Measurements from ENCODE around the gene ZKSCAN5.

Gene ZKSCAN5

GRCh38 chr7:99504603-99505323 lies at the start of gene ZKSCAN5:
TSS of gene ZKSCAN5 (plus strand) at chr7:99504662. CDS start at chr7:99506045, 1,383 bp downstream.
- peak; percentile 93 for DNase-seq (ENCODE audit: low read depth)

GRCh38 chr7:99455874-99456273 lies 48.6 kb upstream of the ZKSCAN5 start:
- DNase-seq (ENCODE audit: low read depth), result no peak

GRCh38 chr7:99456288-99456687 lies 48.2 kb upstream of the ZKSCAN5 start:
- no peak for DNase-seq (ENCODE audit: low read depth)

GRCh38 chr7:99457050-99457649 lies 47.3 kb upstream of the ZKSCAN5 start:
- DNase-seq (ENCODE audit: low read depth), result no peak

GRCh38 chr7:99457650-99458493 lies 46.6 kb upstream of the ZKSCAN5 start:
- no peak for DNase-seq (ENCODE audit: low read depth)

GRCh38 chr7:99459087-99459486 lies 45.4 kb upstream of the ZKSCAN5 start:
- no peak for DNase-seq (ENCODE audit: low read depth)

- DNase-seq (ENCODE audit: low read depth), result no peak
Observed at GRCh38 chr7:99460651-99461050, 43.8 kb upstream of the ZKSCAN5 start.

GRCh38 chr7:99461221-99461620 lies 43.2 kb upstream of the ZKSCAN5 start:
- no peak for DNase-seq (ENCODE audit: low read depth)

- no peak for DNase-seq (ENCODE audit: low read depth)
Observed at GRCh38 chr7:99465421-99465768, 39.1 kb upstream of the ZKSCAN5 start.

- no peak for DNase-seq (ENCODE audit: low read depth)
Observed at GRCh38 chr7:99468336-99468918, 36.0 kb upstream of the ZKSCAN5 start.

- DNase-seq (ENCODE audit: low read depth), result no peak
Observed at GRCh38 chr7:99469381-99470065, 34.9 kb upstream of the ZKSCAN5 start.

GRCh38 chr7:99472561-99473314 lies 31.7 kb upstream of the ZKSCAN5 start, which contains the start of gene ZNF789:
TSS of gene ZNF789 (plus strand) at chr7:99472890. CDS start at chr7:99476457, 3,567 bp downstream.
- DNase-seq (ENCODE audit: low read depth), result peak; percentile 91

- no peak for DNase-seq (ENCODE audit: low read depth)
Observed at GRCh38 chr7:99473315-99473596, 31.2 kb upstream of the ZKSCAN5 start.

- DNase-seq (ENCODE audit: low read depth), result no peak
Observed at GRCh38 chr7:99476107-99476506, 28.4 kb upstream of the ZKSCAN5 start.

- DNase-seq (ENCODE audit: low read depth), result no peak
Observed at GRCh38 chr7:99478464-99479440, 25.7 kb upstream of the ZKSCAN5 start.

GRCh38 chr7:99485094-99485493 lies 19.4 kb upstream of the ZKSCAN5 start:
- DNase-seq (ENCODE audit: low read depth), result no peak

- no peak for DNase-seq (ENCODE audit: low read depth)
Observed at GRCh38 chr7:99489235-99489634, 15.2 kb upstream of the ZKSCAN5 start.

- DNase-seq (ENCODE audit: low read depth), result no peak
Observed at GRCh38 chr7:99490878-99491277, 13.6 kb upstream of the ZKSCAN5 start.

GRCh38 chr7:99493823-99494222 lies 10.6 kb upstream of the ZKSCAN5 start:
- no peak for DNase-seq (ENCODE audit: low read depth)
